ENCODE results near the gene GLYR1. TPM values are rescaled to one million over a fixed set of nuclear protein-coding genes. Genes with fewer than 3 reads are reported as not detected.

Gene GLYR1
- total RNA-seq, 2 experiments from 2014 or later = 101 to 105 TPM

- ChIA-PET POLR2A (no interaction called here), CTCF (no interaction called here)
Observed at GRCh38 chr16:4814046-4814445, 33.0 kb downstream of the GLYR1 start.

- POLR2A ChIA-PET = no interaction called here
- CTCF ChIA-PET = interaction anchor here (0.7 kb wide), 1 partner anchor 135 kb away, joined by 4 read pairs; no protein-coding TSS in a partner anchor
Observed at GRCh38 chr16:4813251-4814003, 33.7 kb downstream of the GLYR1 start.

GRCh38 chr16:4811773-4812172 is 35.3 kb downstream of the GLYR1 start:
- ChIA-PET POLR2A (no interaction called here), CTCF (no interaction called here)

GRCh38 chr16:4811242-4811641 is 35.8 kb downstream of the GLYR1 start:
- CTCF ChIA-PET = no interaction called here
- POLR2A ChIA-PET = no interaction called here

- ChIA-PET CTCF (no interaction called here), POLR2A (no interaction called here)
Observed at GRCh38 chr16:4806280-4806679, 40.8 kb downstream of the GLYR1 start.

GRCh38 chr16:4805231-4805630 is 41.9 kb downstream of the GLYR1 start:
- ChIA-PET CTCF (no interaction called here), POLR2A (no interaction called here)

- ChIA-PET CTCF (interaction anchor here (0.5 kb wide), 1 partner anchor 38 kb away, joined by 3 read pairs; no protein-coding TSS in a partner anchor), POLR2A (no interaction called here)
Observed at GRCh38 chr16:4803898-4804762, 43.0 kb downstream of the GLYR1 start.

GRCh38 chr16:4803401-4803844 is 43.7 kb downstream of the GLYR1 start:
- POLR2A ChIA-PET = interaction anchor here (0.5 kb wide), 1 partner anchor 71 kb away, joined by 4 read pairs; no protein-coding TSS in a partner anchor
- CTCF ChIA-PET = no interaction called here

- ChIA-PET POLR2A (interaction anchor here (0.5 to 1.6 kb wide), 5 partner anchors 32 to 241 kb away, joined by 3 to 11 read pairs (median 5); partner anchors contain the start of genes ANKS3 and DNAAF8), CTCF (interaction anchor here (0.6 kb wide), 1 partner anchor 55 kb away, joined by 3 read pairs; no protein-coding TSS in a partner anchor)
Observed at GRCh38 chr16:4802659-4803287, 44.3 kb downstream of the GLYR1 start.

- ChIA-PET CTCF (no interaction called here), POLR2A (interaction anchor here (0.6 to 1.6 kb wide), 4 partner anchors 32 to 241 kb away, joined by 3 to 11 read pairs (median 6); partner anchors contain the start of genes ANKS3 and DNAAF8)
Observed at GRCh38 chr16:4801962-4802658, 45.0 kb downstream of the GLYR1 start, which contains the start of gene ROGDI. Gene ROGDI, minus strand, starts transcription at chr16:4802633. Its CDS starts 62 bp downstream, at chr16:4802571.

GRCh38 chr16:4801051-4801961 is 45.8 kb downstream of the GLYR1 start:
- CTCF ChIA-PET = no interaction called here
- POLR2A ChIA-PET = interaction anchor here (1.4 to 1.6 kb wide), 2 partner anchors 33 to 67 kb away, joined by 5 to 6 read pairs; partner anchors contain the start of genes ANKS3 and DNAAF8

- ChIA-PET POLR2A (no interaction called here), CTCF (no interaction called here)
Observed at GRCh38 chr16:4800290-4801041, 46.6 kb downstream of the GLYR1 start.

- CTCF ChIA-PET = no interaction called here
- POLR2A ChIA-PET = no interaction called here
Observed at GRCh38 chr16:4799171-4799855, 47.8 kb downstream of the GLYR1 start.

GRCh38 chr16:4798456-4798855 is 48.6 kb downstream of the GLYR1 start:
- POLR2A ChIA-PET = interaction anchor here (0.6 kb wide), 1 partner anchor 18 kb away, joined by 3 read pairs; no protein-coding TSS in a partner anchor
- CTCF ChIA-PET = no interaction called here

GRCh38 chr16:4797805-4798252 is 49.3 kb downstream of the GLYR1 start:
- ChIA-PET CTCF (no interaction called here), POLR2A (interaction anchor here (0.6 kb wide), 1 partner anchor 17 kb away, joined by 3 read pairs; no protein-coding TSS in a partner anchor)

GRCh38 chr16:4796982-4797804 is 49.9 kb downstream of the GLYR1 start:
- ChIA-PET CTCF (no interaction called here), POLR2A (no interaction called here)
